Caki2 (cell line): ENCODE measurements around the gene MEGF11. TPM values are rescaled to one million over a fixed set of nuclear protein-coding genes. Genes with fewer than 3 reads are reported as not detected.
"Not testable (repeated sequence)": the region's sequence is repeated elsewhere in the genome, so short reads cannot be mapped to it uniquely, and the experiment has no call there.

Experiments used
- DNase-seq: peaks from one replicate; pipeline ENCODE4 v3.0.0-alpha.2; 2015; ENCODE audit warnings: low read depth
- in situ Hi-C: cut with HindIII; loops from 2 replicates; pipeline ENCODE4 v1.10.0; 2016; ENCODE audit warnings: low sequenced_read_pairs, low pct_unique_long_range_greater_than_20kb, mixed read lengths
- total RNA-seq: library from RNA; depleted of rRNA; stranded (reverse); fragments of >200 nt; shearing (Covaris generic); gene quantifications from 2 replicates; pipeline ENCODE4 v1.2.3, GENCODE V29; 2014; ENCODE audit warnings: low replicate concordance

The MEGF11 gene
- total RNA-seq, 1 experiment from 2014 or later = not detected

- no peak for DNase-seq
- in situ Hi-C loops = no loop called here
Observed at GRCh38 chr15:66249605-66250174, 3.9 kb downstream of the MEGF11 start.

GRCh38 chr15:66246937-66247336, 6.6 kb downstream of the MEGF11 start:
- in situ Hi-C loops = no loop called here
- no peak for DNase-seq

GRCh38 chr15:66245832-66246231, 7.7 kb downstream of the MEGF11 start:
- in situ Hi-C loops, DNase-seq: not testable (repeated sequence)

GRCh38 chr15:66241908-66242285, 11.7 kb downstream of the MEGF11 start:
- no peak for DNase-seq
- in situ Hi-C loops = no loop called here

- in situ Hi-C loops = no loop called here
- no peak for DNase-seq
Observed at GRCh38 chr15:66241087-66241907, 12.3 kb downstream of the MEGF11 start.

- in situ Hi-C loops = no loop called here
- no peak for DNase-seq
Observed at GRCh38 chr15:66240240-66240794, 13.2 kb downstream of the MEGF11 start.

GRCh38 chr15:66239514-66239913, 14.0 kb downstream of the MEGF11 start:
- in situ Hi-C loops = no loop called here
- no peak for DNase-seq

- in situ Hi-C loops = no loop called here
- no peak for DNase-seq
Observed at GRCh38 chr15:66238318-66238717, 15.2 kb downstream of the MEGF11 start.

GRCh38 chr15:66237513-66238235, 15.9 kb downstream of the MEGF11 start:
- no peak for DNase-seq
- in situ Hi-C loops = no loop called here

GRCh38 chr15:66236806-66237375, 16.7 kb downstream of the MEGF11 start:
- DNase-seq = no peak
- in situ Hi-C loops = no loop called here

- DNase-seq = no peak
- in situ Hi-C loops = no loop called here
Observed at GRCh38 chr15:66235866-66236265, 17.7 kb downstream of the MEGF11 start.

- in situ Hi-C loops = no loop called here
- DNase-seq = no peak
Observed at GRCh38 chr15:66234798-66235197, 18.8 kb downstream of the MEGF11 start.

- DNase-seq = peak; percentile 52
- in situ Hi-C loops = no loop called here
Observed at GRCh38 chr15:66233487-66234415, 19.8 kb downstream of the MEGF11 start.

- in situ Hi-C loops = no loop called here
- no peak for DNase-seq
Observed at GRCh38 chr15:66232267-66232625, 21.3 kb downstream of the MEGF11 start.

- DNase-seq = no peak
- in situ Hi-C loops = no loop called here
Observed at GRCh38 chr15:66231394-66232266, 21.9 kb downstream of the MEGF11 start.

- DNase-seq = no peak
- in situ Hi-C loops = no loop called here
Observed at GRCh38 chr15:66229790-66230465, 23.6 kb downstream of the MEGF11 start.
